Fibroblast of lung (primary cell): ENCODE data around the gene SLC25A46.

Experiments
- CTCF ChIP-seq, 2 donors: IDR thresholded peaks in 1 of 2; conservative IDR thresholded peaks in 1 of 2; 1 replicate in 1 of 2; 2 replicates in 1 of 2; pipeline ENCODE4 v1.5.1; 2011 to 2012; ENCODE audit warnings: low read length in 2 of 2, control low read depth in 1 of 2, inconsistent platforms in 1 of 2, low read depth in 1 of 2, mild to moderate bottlenecking in 1 of 2
- EZH2 ChIP-seq: IDR thresholded peaks from 2 replicates; pipeline ENCODE4 v1.5.1; 2012; ENCODE audit warnings: low read length, control low read depth, mild to moderate bottlenecking; ENCODE audit errors: missing control alignments

DNA sequence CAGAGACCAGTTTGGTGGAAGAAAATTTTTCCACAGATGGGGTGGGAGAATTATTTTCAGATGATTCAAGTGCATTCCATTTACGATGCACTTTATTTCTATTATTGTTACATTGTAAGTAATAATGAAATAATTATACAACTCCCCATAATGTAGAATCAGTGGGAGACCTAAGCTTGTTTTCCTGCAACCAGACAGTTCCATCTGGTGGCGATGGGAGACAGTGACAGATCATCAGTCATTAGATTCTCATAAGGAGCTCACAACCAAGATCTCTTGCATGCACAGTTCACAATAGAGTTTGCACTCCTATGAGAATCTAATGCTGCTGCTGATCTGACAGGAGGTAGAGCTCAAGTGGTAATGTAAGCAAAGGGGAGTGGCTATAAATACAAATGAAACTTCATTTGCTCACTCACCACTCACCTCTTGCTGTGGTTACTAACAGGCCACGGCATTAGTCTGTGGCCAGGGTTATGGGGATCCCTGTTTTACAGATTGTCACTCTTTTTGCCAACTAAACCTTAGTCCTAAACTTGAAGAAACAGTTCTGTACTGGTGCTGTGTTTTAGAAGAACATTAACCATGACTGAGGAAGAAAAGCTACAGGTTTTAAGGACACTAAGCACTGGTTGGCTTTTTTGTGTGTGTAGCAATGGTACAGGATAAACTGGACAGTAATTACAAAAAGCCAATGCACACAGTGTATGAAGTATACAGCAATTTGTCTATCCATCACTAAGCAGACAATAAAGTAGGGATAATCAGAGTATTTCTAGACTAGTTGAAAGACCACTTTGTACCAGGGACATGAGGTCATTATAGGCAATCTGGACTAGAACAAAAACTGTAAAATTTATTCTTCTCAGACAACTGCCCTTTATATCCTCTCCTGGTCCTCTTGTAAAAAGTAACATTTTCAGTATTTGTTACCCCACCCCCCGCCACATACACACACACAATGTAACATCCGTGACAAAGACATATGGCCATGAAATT, 22.3 kb upstream of the SLC25A46 start:
- TF ChIP-seq CTCF (conservative IDR thresholded peaks at IDR 0.05 in 1 of 2, IDR thresholded peaks at IDR 0.05 in 1 of 2; ENCODE audit: low read depth in 1 of 2, low read length in 2 of 2): no peak
- TF ChIP-seq EZH2: no peak
